H9 (cell line): Measurements from ENCODE around the gene PACSIN3. TPM values are rescaled to one million over a fixed set of nuclear protein-coding genes. Genes with fewer than 3 reads are reported as not detected.
A peak's percentile ranks its signal among the peaks of the same experiment; 100 is the strongest.

ENCODE experiments used
- DNase-seq: peaks from one replicate; pipeline ENCODE4 v3.0.0-alpha.2; 2017
- H2AFZ ChIP-seq: one replicate; pipeline ENCODE4 v1.6.1; 2013; ENCODE audit warnings: mild to moderate bottlenecking, low read length, control low read depth, moderate library complexity
- H2AK5ac ChIP-seq: 2 replicates; pipeline ENCODE4 v1.6.1; 2013; ENCODE audit warnings: low read length, control low read depth, mixed read lengths; ENCODE audit not compliant: insufficient read length
- H2BK120ac ChIP-seq: one replicate; pipeline ENCODE4 v1.6.1; 2013; ENCODE audit warnings: low read depth, mild to moderate bottlenecking, low read length, control low read depth, inconsistent platforms; ENCODE audit not compliant: poor library complexity, severe bottlenecking
- H2BK12ac ChIP-seq: 2 replicates; pipeline ENCODE4 v1.6.1; 2013; ENCODE audit warnings: low read length, control low read depth, mixed read lengths, low read depth; ENCODE audit not compliant: insufficient read length
- H2BK15ac ChIP-seq: 2 replicates; pipeline ENCODE4 v1.6.1; 2013; ENCODE audit warnings: low read depth, low read length, control low read depth
- H2BK20ac ChIP-seq: one replicate; pipeline ENCODE4 v1.6.1; 2013; ENCODE audit warnings: low read depth, mild to moderate bottlenecking, low read length, control low read depth, inconsistent platforms; ENCODE audit not compliant: poor library complexity, severe bottlenecking
- H2BK5ac ChIP-seq: 2 replicates; pipeline ENCODE4 v1.6.1; 2013; ENCODE audit warnings: low read length, control low read depth, mixed read lengths; ENCODE audit not compliant: insufficient read length
- H3K14ac ChIP-seq: 2 replicates; pipeline ENCODE4 v1.6.1; 2013; ENCODE audit warnings: low read length, control low read depth; ENCODE audit not compliant: insufficient read depth
- H3K18ac ChIP-seq: 2 replicates; pipeline ENCODE4 v1.6.1; 2013; ENCODE audit warnings: low read depth, mild to moderate bottlenecking, mixed read lengths, low read length, control low read depth; ENCODE audit not compliant: insufficient read length
- H3K23ac ChIP-seq: 2 replicates; pipeline ENCODE4 v1.6.1; 2013; ENCODE audit warnings: low read length, control low read depth, mixed read lengths, low read depth; ENCODE audit not compliant: insufficient read length
- H3K23me2 ChIP-seq: 2 replicates; pipeline ENCODE4 v1.6.1; 2013; ENCODE audit warnings: low read depth, mild to moderate bottlenecking, mixed read lengths, low read length, control low read depth; ENCODE audit not compliant: insufficient read length, poor library complexity, severe bottlenecking
- H3K27ac ChIP-seq: 2 replicates; pipeline ENCODE4 v1.5.1; 2013; ENCODE audit warnings: low read length, control low read depth, mixed read lengths, low read depth; ENCODE audit not compliant: insufficient read length
- H3K27me3 ChIP-seq: 2 replicates; pipeline ENCODE4 v1.6.1; 2013; ENCODE audit warnings: low read length, control low read depth, inconsistent platforms; ENCODE audit not compliant: insufficient read depth
- H3K4ac ChIP-seq: 2 replicates; pipeline ENCODE4 v1.6.1; 2013; ENCODE audit warnings: low read depth, mild to moderate bottlenecking, control low read depth, inconsistent platforms, low read length, moderate library complexity
- H3K4me1 ChIP-seq: 2 replicates; pipeline ENCODE4 v1.6.1; 2013; ENCODE audit warnings: low read length, control low read depth, inconsistent platforms; ENCODE audit not compliant: insufficient read depth
- H3K4me2 ChIP-seq: 2 replicates; pipeline ENCODE4 v1.6.1; 2013; ENCODE audit warnings: low read length, control low read depth, mixed read lengths; ENCODE audit not compliant: insufficient read length, insufficient read depth
- H3K56ac ChIP-seq: 2 replicates; pipeline ENCODE4 v1.6.1; 2013; ENCODE audit warnings: low read depth, mild to moderate bottlenecking, mixed read lengths, low read length, control low read depth; ENCODE audit not compliant: insufficient read length
- H3K79me1 ChIP-seq: 2 replicates; pipeline ENCODE4 v1.6.1; 2013; ENCODE audit warnings: low read depth, mild to moderate bottlenecking, moderate library complexity, low read length, control low read depth, inconsistent platforms; ENCODE audit not compliant: insufficient read depth, poor library complexity, severe bottlenecking
- H3K79me2 ChIP-seq: 2 replicates; pipeline ENCODE4 v1.6.1; 2013; ENCODE audit warnings: low read length, control low read depth, inconsistent platforms; ENCODE audit not compliant: insufficient read depth
- H3K9ac ChIP-seq: 2 replicates; pipeline ENCODE4 v1.6.1; 2013; ENCODE audit warnings: low read length, control low read depth, mixed read lengths; ENCODE audit not compliant: insufficient read length; ENCODE audit errors: extremely low read depth
- H3K9me3 ChIP-seq: one replicate; pipeline ENCODE4 v1.6.1; 2013; ENCODE audit warnings: low read depth, low read length, inconsistent platforms; ENCODE audit not compliant: control insufficient read depth
- H3T11ph ChIP-seq: one replicate; pipeline ENCODE4 v1.6.1; 2013; ENCODE audit warnings: mild to moderate bottlenecking, low read length, control low read depth, inconsistent platforms
- H4K20me1 ChIP-seq: one replicate; pipeline ENCODE4 v1.6.1; 2013; ENCODE audit not compliant: control insufficient read depth, insufficient read length, insufficient read depth
- H4K5ac ChIP-seq: 2 replicates; pipeline ENCODE4 v1.6.1; 2013; ENCODE audit warnings: low read depth, mild to moderate bottlenecking, mixed read lengths, low read length, control low read depth; ENCODE audit not compliant: insufficient read length
- H4K8ac ChIP-seq: replicated peaks from 2 replicates; pipeline ENCODE4 v1.6.1; 2013; ENCODE audit warnings: low read length, control low read depth, mixed read lengths, low read depth; ENCODE audit not compliant: insufficient read length
- H4K91ac ChIP-seq: 2 replicates; pipeline ENCODE4 v1.6.1; 2013; ENCODE audit warnings: low read depth, mild to moderate bottlenecking, moderate library complexity, mixed read lengths, low read length, control low read depth; ENCODE audit not compliant: insufficient read length
- H3K27ac Mint-ChIP-seq, 3 experiments: 2 replicates in 2 of 3; 3 replicates in 1 of 3; pipeline ENCODE4 v1.8.0; 2020 to 2021; ENCODE audit warnings: mixed read lengths in 3 of 3, mild to moderate bottlenecking in 1 of 3, moderate library complexity in 1 of 3
- H3K27me3 Mint-ChIP-seq: 2 replicates; pipeline ENCODE4 v1.8.0; 2021; ENCODE audit warnings: low read depth, mild to moderate bottlenecking, moderate library complexity, mixed read lengths
- H3K36me3 Mint-ChIP-seq, 3 experiments: 2 replicates in 2 of 3; 3 replicates in 1 of 3; pipeline ENCODE4 v1.8.0; 2020 to 2021; ENCODE audit warnings: low read depth in 3 of 3, mixed read lengths in 3 of 3; ENCODE audit not compliant: insufficient read depth in 1 of 3
- H3K4me1 Mint-ChIP-seq, 2 experiments: 2 replicates each; pipeline ENCODE4 v1.8.0; 2020; ENCODE audit warnings: mixed read lengths in 2 of 2
- H3K4me3 Mint-ChIP-seq, 2 experiments: 2 replicates in 1 of 2; 3 replicates in 1 of 2; pipeline ENCODE4 v1.8.0; 2020 to 2021; ENCODE audit warnings: mild to moderate bottlenecking in 2 of 2, mixed read lengths in 2 of 2, moderate library complexity in 1 of 2
- H3K9me3 Mint-ChIP-seq, 2 experiments: 2 replicates in 1 of 2; 3 replicates in 1 of 2; pipeline ENCODE4 v1.8.0; 2020; ENCODE audit warnings: mild to moderate bottlenecking in 2 of 2, mixed read lengths in 2 of 2, moderate library complexity in 1 of 2
- CTCF ChIP-seq: fragments of 200-600 bp; sonication (generic); conservative IDR thresholded peaks from 3 replicates; pipeline ENCODE4 v1.8.0; 2021; ENCODE audit warnings: antibody characterized with exemption, mild to moderate bottlenecking
- WGBS: extraction: QIAGEN DNeasy Blood & Tissue Kit; methylation state at CpG from one replicate; pipeline ENCODE4 v1.1.7; 2013; ENCODE audit warnings: missing lambda C conversion rate, low lambda C conversion rate, mixed read lengths; ENCODE audit not compliant: insufficient read length; ENCODE audit errors: extremely low coverage; 5-methylcytosine and 5-hydroxymethylcytosine counted together
- total RNA-seq: library from RNA; stranded (reverse); gene quantifications from 2 replicates; pipeline ENCODE4 v1.2.1, GENCODE V29; 2021

Gene PACSIN3
- total RNA-seq, 1 experiment from 2014 or later: 63.0 TPM

- Mint-ChIP-seq H3K27ac (peak overlapping the region; percentile 83 to 98 (median 87); a peak in 4 of 7 replicates), H3K36me3 (peaks cover 0 to 6% (median 5%) of the 10 kb centered on the region in 3 experiments; a peak in 4 of 7 replicates), H3K27me3 (peaks cover 28% of the 10 kb centered on the region), H3K9me3 (no peaks in the 10 kb centered on the region), H3K4me3 (peak overlapping the region; percentile 84 to 89), H3K4me1 (peaks cover 16% of the 10 kb centered on the region in 2 experiments)
- no peak overlapping the region for H3K27ac ChIP-seq
- peak; percentile 96 for DNase-seq
- H2BK20ac ChIP-seq: no peak overlapping the region
- peaks cover 14% of the 10 kb centered on the region for H3K23me2 ChIP-seq
- no peak overlapping the region for H4K5ac ChIP-seq
- H4K91ac ChIP-seq: no peak overlapping the region
- H3K9me3 ChIP-seq: no peaks in the 10 kb centered on the region
- H3K4ac ChIP-seq: no peak overlapping the region; the same call in 1 of the 2 replicates
- no peak overlapping the region for H2AFZ ChIP-seq
- no peak overlapping the region for H2BK12ac ChIP-seq
- peak overlapping the region; percentile 17 for H3K9ac ChIP-seq
- WGBS: no CpG with 5 or more reads among the region's 50 CpGs
- no peak overlapping the region for H4K8ac ChIP-seq
- H3K56ac ChIP-seq: no peak overlapping the region
- no peak overlapping the region for H2BK120ac ChIP-seq
- peak overlapping the region; percentile 73 for H3K18ac ChIP-seq
- H4K20me1 ChIP-seq: no peaks in the 10 kb centered on the region
- H3K79me1 ChIP-seq: no peaks in the 10 kb centered on the region
- peak overlapping the region; percentile 49 for H3K14ac ChIP-seq
- TF ChIP-seq CTCF: no peak
- peak overlapping the region; percentile 53 for H3K4me2 ChIP-seq
- no peak overlapping the region for H3T11ph ChIP-seq
- H2AK5ac ChIP-seq: no peak overlapping the region
- no peaks in the 10 kb centered on the region for H3K79me2 ChIP-seq
- H3K23ac ChIP-seq: no peak overlapping the region
- no peak overlapping the region for H2BK15ac ChIP-seq
- H2BK5ac ChIP-seq: no peak overlapping the region
- H3K4me1 ChIP-seq: no peaks in the 10 kb centered on the region
- no peaks in the 10 kb centered on the region for H3K27me3 ChIP-seq
Measured at GRCh38 chr11:47185305-47186075, 744 bp downstream of the PACSIN3 start.
